GM21723 (cell line): ENCODE results near the gene BRINP2.

Experiments used
- ATAC-seq: cut with Tn5 transposase; IDR thresholded peaks from one replicate; pipeline ENCODE4 v1.9.1; 2021; ENCODE audit warnings: mild to moderate bottlenecking, moderate library complexity; ENCODE audit not compliant: unreplicated experiment

The BRINP2 gene

GRCh38 chr1:177257576-177257975 lies 86.8 kb downstream of the BRINP2 start:
- no peak for ATAC-seq

- no peak for ATAC-seq
These were observed 100.1 kb downstream of the BRINP2 start for GRCh38 chr1:177270863-177271262.

- no peak for ATAC-seq
These were observed 102.4 kb downstream of the BRINP2 start for GRCh38 chr1:177273141-177273540.

- no peak for ATAC-seq
These were observed 104.0 kb downstream of the BRINP2 start for GRCh38 chr1:177274687-177275211.

GRCh38 chr1:177275736-177276135 lies 105.0 kb downstream of the BRINP2 start:
- ATAC-seq: no peak

- ATAC-seq: no peak
These were observed 108.0 kb downstream of the BRINP2 start for GRCh38 chr1:177278626-177279390.

- ATAC-seq: no peak
These were observed 111.1 kb downstream of the BRINP2 start for GRCh38 chr1:177281901-177282300.

- no peak for ATAC-seq
These were observed 112.2 kb downstream of the BRINP2 start for GRCh38 chr1:177282976-177283375.

- no peak for ATAC-seq
These were observed 112.6 kb downstream of the BRINP2 start for GRCh38 chr1:177283380-177283779.

GRCh38 chr1:177286396-177286795 lies 115.6 kb downstream of the BRINP2 start:
- no peak for ATAC-seq

- ATAC-seq: no peak
These were observed 116.5 kb downstream of the BRINP2 start for GRCh38 chr1:177287270-177287669.

GRCh38 chr1:177287994-177288393 lies 117.2 kb downstream of the BRINP2 start:
- ATAC-seq: no peak

GRCh38 chr1:177289532-177289931 lies 118.8 kb downstream of the BRINP2 start:
- no peak for ATAC-seq

GRCh38 chr1:177300431-177300830 lies 129.7 kb downstream of the BRINP2 start:
- ATAC-seq: no peak

GRCh38 chr1:177301425-177302124 lies 130.8 kb downstream of the BRINP2 start:
- no peak for ATAC-seq

- ATAC-seq: no peak
These were observed 131.7 kb downstream of the BRINP2 start for GRCh38 chr1:177302357-177303044.

GRCh38 chr1:177305040-177306018 lies 134.6 kb downstream of the BRINP2 start:
- ATAC-seq: no peak

- ATAC-seq: no peak
These were observed 135.3 kb downstream of the BRINP2 start for GRCh38 chr1:177306019-177306415.

- no peak for ATAC-seq
These were observed 136.2 kb downstream of the BRINP2 start for GRCh38 chr1:177306981-177307380.

- no peak for ATAC-seq
These were observed 137.0 kb downstream of the BRINP2 start for GRCh38 chr1:177307771-177308170.
